Effector memory CD4-positive, alpha-beta T cell (primary cell): ENCODE data around the gene CFAP298.
"Not testable (repeated sequence)": the region's sequence is repeated elsewhere in the genome, so short reads cannot be mapped to it uniquely, and the experiment has no call there.

Source experiments
- DNase-seq, 3 donors: peaks; one replicate each; pipeline ENCODE4 v3.0.0-alpha.2; 2020
- H3K27ac ChIP-seq: 2 replicates; pipeline ENCODE4 v1.7.0; 2013; ENCODE audit warnings: mild to moderate bottlenecking, low read length, moderate library complexity; ENCODE audit not compliant: insufficient read depth, poor library complexity, severe bottlenecking
- H3K27me3 ChIP-seq: replicated peaks from 2 replicates; pipeline ENCODE4 v1.7.0; 2013; ENCODE audit warnings: mild to moderate bottlenecking, low read length; ENCODE audit not compliant: insufficient read depth, control insufficient read depth, poor library complexity, severe bottlenecking
- H3K36me3 ChIP-seq: 2 replicates; pipeline ENCODE4 v1.7.0; 2013; ENCODE audit warnings: mild to moderate bottlenecking, low read length, moderate library complexity; ENCODE audit not compliant: control insufficient read depth, insufficient read depth
- H3K4me1 ChIP-seq: 2 replicates; pipeline ENCODE4 v1.7.0; 2013; ENCODE audit warnings: low read length, mild to moderate bottlenecking; ENCODE audit not compliant: control insufficient read depth, insufficient read depth, poor library complexity, severe bottlenecking
- H3K4me3 ChIP-seq: 2 replicates; pipeline ENCODE4 v1.7.0; 2013; ENCODE audit warnings: low read length, low read depth, mild to moderate bottlenecking; ENCODE audit not compliant: insufficient read depth, poor library complexity, severe bottlenecking
- H3K9me3 ChIP-seq: 2 replicates; pipeline ENCODE4 v1.7.0; 2013; ENCODE audit warnings: mild to moderate bottlenecking, low read length, moderate library complexity; ENCODE audit not compliant: control insufficient read depth
- total RNA-seq, 3 donors: gene quantifications; one replicate each; lab custom pipeline; 2026; lab: John Stamatoyannopoulos, UW

CFAP298 gene
- total RNA-seq, result 3.3 to 5.7 (median 4.5) reads per million in 3 donors

DNA sequence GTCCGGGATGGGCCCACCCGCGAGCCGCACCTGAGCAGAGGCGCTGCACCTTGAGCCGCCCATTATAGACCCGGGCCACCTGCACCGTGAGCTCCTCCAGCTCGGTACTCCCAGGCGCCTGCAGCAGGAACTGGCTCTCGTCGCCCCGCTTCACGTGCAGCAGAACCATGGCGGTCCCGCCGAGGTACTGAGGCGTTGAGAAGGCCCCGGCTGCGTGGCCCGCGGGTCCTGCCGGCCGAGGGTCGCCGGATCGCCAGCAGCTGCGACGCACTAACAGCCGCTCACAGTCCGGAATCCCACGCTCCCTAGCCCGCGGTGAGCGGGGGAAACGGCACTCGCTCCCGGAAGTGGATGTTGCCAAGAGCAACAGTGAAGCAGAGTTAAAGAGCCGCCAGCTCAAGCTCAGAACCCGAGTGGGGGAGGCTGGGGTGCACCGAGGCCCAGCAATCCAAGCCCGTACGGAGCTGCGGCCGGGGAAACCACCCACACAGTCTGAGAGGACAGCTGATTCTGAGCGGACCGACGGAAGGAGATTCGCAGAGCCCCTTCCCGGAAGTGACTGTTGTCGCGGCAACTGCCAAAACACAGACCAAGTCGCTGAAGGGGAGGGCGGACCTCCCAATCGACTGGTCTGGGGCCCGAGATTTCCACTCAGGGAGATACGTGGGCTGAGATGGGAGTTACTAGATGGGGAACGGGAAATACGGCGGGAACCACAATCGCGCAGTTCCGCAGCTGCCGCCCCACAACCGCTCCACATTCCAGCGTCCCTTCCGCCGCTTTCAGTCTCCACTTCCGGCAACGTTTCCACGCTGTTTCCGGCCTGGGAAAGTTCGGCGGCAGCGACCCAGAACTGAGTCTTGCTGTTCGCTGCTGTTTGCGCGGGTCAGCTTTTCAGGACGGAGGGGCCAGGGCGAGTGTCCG is at the start of gene CFAP298:
Gene CFAP298 (minus strand): TSS at position 303 of the 924 bp plus-strand sequence. CDS start 134 bp downstream, at position 169.
- Histone ChIP-seq H3K4me3 (peak within 1 kb of the TSS; percentile 87), H3K27me3 (no peaks in the 10 kb centered on the region), H3K4me1 (peaks cover 3% of the 10 kb centered on the region), H3K27ac (peak within 1 kb of the TSS; percentile 92), H3K36me3 (peaks cover 12% of the 10 kb centered on the region), H3K9me3 (no peaks in the 10 kb centered on the region)
- peak; percentile 88 to 89 (median 88) for DNase-seq

DNA sequence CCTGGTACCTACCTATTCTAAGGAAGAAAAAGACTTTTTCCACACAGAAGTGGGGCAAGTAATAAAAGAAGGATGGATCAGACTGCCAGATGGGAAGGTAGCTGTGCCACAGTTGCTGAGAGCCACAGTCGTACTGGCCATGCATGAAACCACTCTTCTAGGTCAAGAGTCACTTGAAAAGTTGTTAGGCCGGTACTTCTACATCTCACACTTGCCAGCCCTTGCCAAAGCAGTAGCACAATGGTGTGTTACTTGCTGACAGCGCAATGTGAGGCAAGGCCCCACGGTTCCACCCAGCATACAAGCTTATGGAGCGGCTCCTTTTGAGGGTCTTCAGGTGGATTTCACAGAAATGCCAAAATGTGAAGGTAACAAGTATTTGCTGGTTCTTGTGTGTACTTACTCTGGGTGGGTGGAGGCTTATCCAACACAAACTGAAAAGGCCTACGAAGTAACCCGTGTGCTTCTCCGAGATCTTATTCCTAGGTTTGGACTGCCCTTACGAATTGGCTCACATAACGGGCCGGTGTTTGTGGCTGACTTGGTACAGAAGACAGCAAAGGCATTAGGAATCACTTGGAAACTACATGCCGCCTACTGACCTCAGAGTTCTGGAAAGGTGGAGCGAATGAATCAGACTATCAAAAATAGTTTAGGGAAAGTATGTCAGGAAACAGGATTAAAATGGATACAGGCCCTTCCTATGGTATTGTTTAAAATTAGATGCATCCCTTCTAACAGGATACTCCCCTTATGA is 49.0 kb upstream of the CFAP298 start:
- not testable (repeated sequence) for H3K27ac ChIP-seq, H3K9me3 ChIP-seq, H3K4me1 ChIP-seq, H3K27me3 ChIP-seq, DNase-seq, H3K4me3 ChIP-seq
- H3K36me3 ChIP-seq, result peaks cover 57% of the 10 kb centered on the region

DNA sequence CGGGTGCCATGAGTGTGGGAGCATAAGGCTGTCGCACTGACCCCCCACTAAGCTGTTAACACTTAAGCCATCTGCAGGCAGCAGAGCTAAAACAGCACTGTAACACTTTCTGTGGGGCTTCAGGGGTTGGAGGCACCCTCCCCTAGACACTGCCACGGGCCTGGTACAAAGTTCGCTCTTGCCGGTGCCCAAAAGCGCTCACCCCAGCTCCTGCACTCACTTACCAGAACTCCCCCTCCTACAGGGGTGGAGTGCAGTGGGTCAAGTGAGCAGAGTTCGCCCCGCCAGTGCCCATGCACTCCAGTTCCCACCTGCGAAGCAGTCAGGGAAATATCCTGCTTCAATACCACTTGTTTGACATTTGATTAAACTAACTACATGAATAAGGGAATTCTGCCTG is 46.3 kb upstream of the CFAP298 start:
- Histone ChIP-seq H3K4me1 (no peaks in the 10 kb centered on the region), H3K9me3 (no peaks in the 10 kb centered on the region), H3K36me3 (peaks cover 45% of the 10 kb centered on the region), H3K4me3 (no peak overlapping the region), H3K27ac (no peak overlapping the region), H3K27me3 (no peaks in the 10 kb centered on the region)
- no peak for DNase-seq

GRCh38 chr21:32653326-32653901 is 41.2 kb upstream of the CFAP298 start:
- Histone ChIP-seq H3K36me3 (peaks cover 40% of the 10 kb centered on the region), H3K4me1 (no peaks in the 10 kb centered on the region), H3K9me3 (no peaks in the 10 kb centered on the region), H3K4me3 (no peak overlapping the region), H3K27me3 (no peaks in the 10 kb centered on the region), H3K27ac (no peak overlapping the region)
- DNase-seq, result no peak

GRCh38 chr21:32648165-32648564 is 36.0 kb upstream of the CFAP298 start:
- Histone ChIP-seq H3K4me1 (no peaks in the 10 kb centered on the region), H3K27ac (no peak overlapping the region), H3K4me3 (no peak overlapping the region), H3K9me3 (no peaks in the 10 kb centered on the region), H3K36me3 (peaks cover 25% of the 10 kb centered on the region), H3K27me3 (no peaks in the 10 kb centered on the region)
- no peak for DNase-seq

DNA sequence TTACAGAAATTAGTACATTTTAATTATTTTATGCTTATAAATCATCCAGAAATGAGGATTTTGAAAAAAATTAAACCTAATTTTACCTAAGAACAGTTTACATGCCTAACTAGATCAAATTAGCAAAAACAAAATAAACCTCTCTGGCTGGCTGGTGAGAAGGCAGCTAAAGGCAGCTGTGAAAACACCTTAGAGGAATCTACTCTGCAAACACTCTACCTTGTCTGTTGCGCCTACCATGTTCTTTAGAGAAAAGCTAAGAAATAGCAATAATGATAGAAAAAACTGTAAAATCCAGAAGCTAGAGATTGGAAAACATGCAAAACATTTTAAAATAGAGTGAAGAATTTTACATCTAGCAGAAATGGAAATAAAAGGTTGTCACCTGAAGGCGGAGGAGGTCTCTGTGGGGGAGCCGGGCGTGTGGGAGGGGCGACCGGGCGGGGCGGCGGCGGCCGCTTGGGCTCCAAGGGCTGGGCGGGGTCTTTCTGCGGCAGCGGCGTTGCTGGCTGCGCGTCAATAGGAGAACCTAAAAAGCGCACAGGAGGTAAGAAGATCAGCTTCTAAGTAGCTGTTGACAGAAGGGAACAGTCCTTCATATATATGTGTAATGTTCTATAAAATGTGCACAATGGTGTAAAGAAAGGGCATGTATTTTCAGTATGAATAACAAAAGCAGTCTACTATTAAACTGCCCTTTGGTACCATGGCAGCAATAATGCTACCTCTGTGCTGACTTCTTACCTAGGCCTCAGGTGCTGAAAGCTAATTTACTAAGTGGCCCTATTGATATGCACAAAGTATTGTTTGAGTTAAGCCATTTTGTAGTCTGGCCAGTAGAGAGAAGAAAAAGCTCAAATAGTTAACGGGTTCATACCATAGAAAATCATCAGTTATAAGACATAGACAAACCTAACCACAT is 33.3 kb upstream of the CFAP298 start:
- Histone ChIP-seq H3K4me3 (no peak overlapping the region), H3K36me3 (peaks cover 38% of the 10 kb centered on the region), H3K27ac (no peak overlapping the region)

DNA sequence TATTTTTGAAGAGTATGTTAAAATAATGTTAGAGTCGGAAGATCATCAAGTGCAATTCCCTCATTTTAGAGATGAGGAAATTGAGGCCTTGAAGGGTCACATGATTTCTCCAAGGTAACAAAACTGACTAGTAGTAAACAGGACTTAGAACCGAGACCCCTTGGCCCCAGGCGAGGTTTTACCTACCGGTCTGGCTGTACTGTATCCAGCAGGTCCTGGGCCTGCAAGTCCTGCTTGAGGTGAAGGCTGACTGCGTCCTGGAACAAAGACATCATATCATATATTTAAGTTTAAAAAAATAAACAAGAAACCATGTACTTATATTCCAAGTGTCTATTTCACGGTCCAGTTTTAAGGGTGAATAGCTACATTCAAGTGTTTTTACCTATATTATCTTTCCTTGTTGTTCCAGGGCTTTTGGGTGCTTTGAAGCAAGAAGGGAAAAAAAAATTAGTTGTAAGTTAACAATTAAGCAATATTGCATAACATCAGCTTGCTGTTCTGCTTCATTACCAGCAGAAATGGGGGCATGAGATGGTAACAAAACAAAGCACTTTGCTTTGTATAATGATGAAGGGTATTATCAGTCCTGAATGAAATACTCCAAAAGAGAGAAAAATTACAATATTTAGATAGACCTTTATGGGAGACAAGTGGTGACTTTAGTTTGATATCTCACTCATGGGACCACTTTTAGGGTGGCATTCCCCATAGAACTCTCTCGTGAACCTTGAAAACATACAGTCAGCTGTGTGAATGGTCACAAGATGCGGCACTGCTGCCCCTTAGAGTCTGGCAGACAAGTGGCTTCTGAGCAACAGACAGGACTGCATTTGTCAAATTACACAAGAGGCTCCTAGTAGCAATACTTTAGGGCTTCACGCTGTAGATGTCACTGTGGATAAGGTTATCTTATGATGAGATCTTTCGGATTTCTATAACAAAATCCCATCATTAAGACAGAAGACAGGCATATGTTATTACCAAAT is 29.8 kb upstream of the CFAP298 start:
- no peak for DNase-seq
- Histone ChIP-seq H3K36me3 (peaks cover 65% of the 10 kb centered on the region), H3K4me3 (no peak overlapping the region), H3K27ac (no peak overlapping the region), H3K9me3 (no peaks in the 10 kb centered on the region), H3K4me1 (no peaks in the 10 kb centered on the region), H3K27me3 (no peaks in the 10 kb centered on the region)

More for the DNA sequence above, 33.3 kb upstream of the CFAP298 start:
- no peak for DNase-seq
- Histone ChIP-seq H3K4me1 (no peaks in the 10 kb centered on the region), H3K27me3 (no peaks in the 10 kb centered on the region), H3K9me3 (no peaks in the 10 kb centered on the region)

- H3K27ac ChIP-seq, result no peak overlapping the region
- peaks cover 4% of the 10 kb centered on the region for H3K4me1 ChIP-seq
- no peaks in the 10 kb centered on the region for H3K9me3 ChIP-seq
- H3K36me3 ChIP-seq, result peaks cover 14% of the 10 kb centered on the region
- DNase-seq, result no peak
- H3K27me3 ChIP-seq, result no peaks in the 10 kb centered on the region
- H3K4me3 ChIP-seq, result no peak overlapping the region
Observed at GRCh38 chr21:32626621-32627196, 14.5 kb upstream of the CFAP298 start.
